ENCODE results near the gene RNF13.
A peak's percentile ranks its signal among the peaks of the same experiment; 100 is the strongest.
"Not testable (repeated sequence)": the region's sequence is repeated elsewhere in the genome, so short reads cannot be mapped to it uniquely, and the experiment has no call there.

RNF13 gene

DNA sequence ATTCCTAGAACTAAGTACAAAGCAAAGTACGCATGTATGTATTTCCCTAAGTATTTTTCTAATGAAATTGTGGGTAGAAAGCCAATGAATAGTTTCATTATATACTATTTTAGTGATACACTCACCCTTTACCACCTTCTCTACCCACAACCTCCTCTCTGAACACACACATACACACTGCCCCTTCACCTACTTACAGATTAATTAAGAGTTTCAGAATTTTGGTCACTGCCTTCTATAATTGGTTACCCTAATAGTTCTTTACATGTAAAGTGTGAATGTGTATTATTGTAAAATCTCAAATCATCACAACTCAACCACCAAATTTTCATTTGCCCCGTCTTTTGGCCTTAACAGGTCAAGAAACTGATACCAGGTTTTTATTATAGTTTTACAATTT is 150.5 kb downstream of the RNF13 start:
- no peak for DNase-seq

DNA sequence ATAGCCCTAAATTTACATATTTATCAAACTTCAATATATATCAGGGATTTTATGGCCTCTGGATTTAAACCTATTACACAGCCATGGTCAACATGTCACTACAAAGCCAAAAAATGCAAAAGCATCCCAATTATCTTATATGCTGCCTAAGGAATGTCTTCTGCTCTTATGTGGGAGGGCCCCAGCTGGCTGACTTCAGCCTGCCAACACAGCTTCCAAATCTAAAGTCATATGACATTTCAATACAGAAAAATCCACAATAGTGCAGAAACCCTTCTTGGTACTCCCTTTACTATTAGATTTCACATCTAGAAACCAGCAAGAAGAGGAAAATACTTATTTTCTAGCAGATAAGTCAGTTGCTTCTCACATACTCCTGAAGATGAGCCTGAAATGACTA is 151.3 kb downstream of the RNF13 start:
- no peak for DNase-seq

DNA sequence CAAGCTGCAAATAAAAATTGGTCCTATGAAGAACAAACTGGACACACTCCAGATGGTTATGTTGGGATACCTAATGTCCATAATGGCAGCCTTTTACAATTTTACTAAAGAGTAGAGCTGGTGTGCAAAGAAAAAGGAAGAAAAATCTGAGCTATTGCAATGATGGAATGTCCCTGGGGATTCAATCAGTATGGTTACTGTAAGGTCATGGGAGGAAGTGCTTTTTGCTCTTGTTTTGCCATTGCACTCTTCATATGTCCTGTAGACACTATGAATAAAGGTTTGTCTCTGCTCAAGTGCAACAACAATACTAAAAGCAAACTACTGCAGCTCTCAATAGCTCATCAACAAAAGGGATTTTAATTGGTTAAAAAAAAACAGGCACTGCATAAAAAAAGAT is 152.3 kb downstream of the RNF13 start:
- no peak for DNase-seq

DNA sequence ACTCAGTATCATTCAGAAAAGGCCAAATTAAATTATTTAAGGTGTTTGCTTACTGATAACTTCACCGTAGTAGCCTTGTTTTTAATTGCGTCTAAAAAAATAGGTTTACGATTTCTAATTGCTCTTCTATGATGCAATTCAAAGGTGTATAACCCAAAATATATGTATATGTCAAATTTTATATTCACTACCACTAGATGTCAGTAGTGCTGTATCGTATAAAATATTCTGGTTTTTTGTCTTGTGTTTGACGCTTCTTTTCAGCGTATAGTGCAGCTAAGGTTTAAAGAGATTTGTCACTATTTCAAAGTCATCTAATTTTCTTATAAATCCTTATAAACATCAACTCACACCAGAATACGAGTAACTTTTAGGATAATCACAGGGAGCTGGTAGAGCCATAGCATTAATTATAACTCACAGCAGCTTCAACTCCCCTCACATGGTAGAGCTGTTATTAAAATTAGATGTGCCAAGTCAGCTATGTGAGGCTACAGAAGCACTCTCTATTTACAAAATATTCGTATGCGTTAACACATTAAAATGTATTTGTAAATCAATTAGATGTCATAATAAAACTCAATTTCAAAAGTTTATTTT is 154.2 kb downstream of the RNF13 start:
- peak; percentile 57 for DNase-seq

DNA sequence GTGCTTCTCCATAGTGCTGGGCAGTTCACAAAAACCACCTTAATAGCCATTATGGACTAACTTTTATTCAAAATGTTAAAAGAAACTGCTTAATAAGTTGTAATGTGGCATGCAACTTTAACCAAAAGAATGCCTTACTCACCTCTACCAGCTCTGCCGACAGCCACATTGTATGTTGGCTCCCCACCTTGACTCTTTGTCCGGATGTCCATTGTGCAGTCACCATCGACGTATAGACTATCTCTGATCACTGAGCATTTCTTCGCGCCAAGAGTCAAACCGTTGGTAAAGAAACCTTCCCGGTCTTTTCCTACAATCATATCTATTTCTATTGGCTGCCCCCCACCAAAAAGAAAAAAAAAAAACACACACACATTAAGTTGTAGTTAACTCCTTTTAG is 155.2 kb downstream of the RNF13 start:
- peak; percentile 78 for DNase-seq

DNA sequence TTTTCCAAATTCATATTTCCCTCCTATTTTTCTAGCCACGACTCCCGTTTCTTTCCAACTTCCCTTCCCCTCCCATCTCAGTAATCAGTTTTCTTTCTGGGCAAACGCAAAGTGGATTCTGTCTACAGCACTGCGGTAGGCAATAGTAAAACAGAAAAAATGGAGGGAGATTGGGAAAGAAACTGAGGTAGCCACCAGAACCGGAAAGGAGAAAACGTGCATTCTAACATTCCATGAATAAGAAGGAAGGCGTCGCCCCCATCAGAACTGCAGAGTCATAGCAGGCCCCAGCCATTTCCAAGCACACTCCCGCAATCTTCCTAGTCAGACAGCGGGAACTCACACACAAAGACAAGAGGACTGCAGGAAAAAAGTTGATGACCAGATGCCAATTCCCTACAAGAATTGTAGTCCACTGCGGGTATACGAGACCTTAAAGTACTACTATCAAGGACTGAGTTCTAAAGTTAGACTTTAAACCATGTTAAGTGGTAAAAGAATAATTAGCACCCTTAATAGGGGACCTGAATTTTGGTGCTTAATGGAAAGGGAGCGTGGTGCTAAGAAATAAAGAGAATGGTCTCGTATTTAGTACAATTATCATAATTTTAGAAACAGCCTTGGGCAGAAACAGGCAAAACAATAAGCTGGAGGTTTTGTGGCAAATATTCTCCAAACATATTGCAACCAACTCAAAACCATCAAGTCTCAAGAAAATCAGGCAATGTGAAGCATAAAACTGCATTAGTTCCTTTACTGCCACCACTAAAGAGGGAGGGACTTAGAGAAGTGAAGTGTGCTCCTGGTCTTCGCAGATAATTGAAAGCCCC is 156.3 kb downstream of the RNF13 start:
- DNase-seq: peak; percentile 88

DNA sequence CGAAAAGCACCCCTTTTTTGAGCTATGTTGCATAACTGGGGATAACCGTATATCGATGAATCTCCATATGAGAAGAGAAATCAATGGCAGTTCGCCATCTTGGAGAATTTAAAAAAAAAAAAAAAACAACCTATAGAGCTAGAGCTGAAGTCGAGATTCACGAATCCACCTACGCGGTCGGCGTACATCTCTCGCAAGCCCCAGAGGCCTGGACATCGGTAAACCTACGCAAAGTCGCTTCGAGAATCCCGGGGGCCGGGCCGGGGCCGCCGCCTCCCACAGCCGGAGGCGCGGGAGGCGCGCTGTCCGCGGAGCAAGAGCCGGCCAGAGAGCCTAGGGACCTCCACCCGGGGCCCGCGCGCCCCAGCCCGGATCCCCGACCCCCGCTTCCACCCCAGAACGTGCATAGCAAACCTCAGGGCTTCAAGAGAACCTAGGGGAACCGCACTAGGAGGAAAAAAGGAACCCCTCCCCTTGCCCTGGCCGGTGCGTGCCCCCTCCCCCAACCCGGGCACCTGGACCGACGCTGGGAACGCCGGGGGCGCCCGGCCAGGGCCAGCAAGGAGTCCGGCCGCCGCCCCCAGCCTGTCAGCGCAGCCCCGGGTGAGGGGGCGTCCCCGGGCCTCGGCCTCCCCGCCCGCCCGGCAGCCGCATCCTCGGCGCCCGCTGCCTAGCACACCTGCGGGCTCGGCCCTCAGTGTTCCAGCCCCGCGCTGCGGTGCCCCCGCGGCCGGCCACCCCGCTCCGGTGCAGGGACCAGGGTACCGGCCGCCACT is 157.1 kb downstream of the RNF13 start:
- DNase-seq: peak; percentile 94

DNA sequence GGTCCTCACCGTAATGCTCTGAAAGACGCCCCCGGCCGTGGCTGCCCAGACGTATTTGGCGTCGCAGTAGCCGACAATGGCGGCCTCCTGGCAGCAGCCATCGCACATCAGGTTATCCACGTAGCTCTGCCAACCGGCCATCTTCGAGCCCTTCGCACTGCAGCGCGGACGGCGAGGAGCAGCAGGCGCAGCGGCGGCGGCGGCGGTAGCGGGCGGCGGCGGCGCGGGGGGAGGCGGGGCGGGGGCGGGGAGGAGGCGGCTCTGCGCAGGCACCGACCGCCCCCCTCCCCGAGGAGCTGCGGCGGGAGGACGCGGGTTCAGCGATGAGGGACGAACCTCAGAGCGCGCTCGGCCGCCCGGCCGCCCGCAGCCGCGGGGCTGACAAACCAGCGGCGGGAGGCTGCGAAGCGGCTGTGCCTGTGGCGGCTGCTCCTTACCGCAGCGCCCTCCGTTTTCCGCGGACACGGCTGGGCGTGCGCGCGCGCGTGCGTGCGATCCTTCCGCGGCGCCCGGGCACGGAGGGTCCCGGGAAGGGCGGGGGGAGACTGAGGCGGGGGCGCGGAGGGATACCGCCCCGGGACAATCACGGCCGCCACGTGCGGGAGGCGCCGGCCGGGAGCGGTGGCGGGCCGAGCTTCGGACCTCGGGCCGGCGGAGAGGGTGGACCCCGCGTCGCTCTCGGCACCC is 157.8 kb downstream of the RNF13 start, which contains the start of gene PFN2:
Gene PFN2, minus strand, starts transcription at position 180 of the 687 bp plus-strand sequence. Its CDS starts 39 bp downstream, at position 141.
- peak; percentile 94 for DNase-seq

DNA sequence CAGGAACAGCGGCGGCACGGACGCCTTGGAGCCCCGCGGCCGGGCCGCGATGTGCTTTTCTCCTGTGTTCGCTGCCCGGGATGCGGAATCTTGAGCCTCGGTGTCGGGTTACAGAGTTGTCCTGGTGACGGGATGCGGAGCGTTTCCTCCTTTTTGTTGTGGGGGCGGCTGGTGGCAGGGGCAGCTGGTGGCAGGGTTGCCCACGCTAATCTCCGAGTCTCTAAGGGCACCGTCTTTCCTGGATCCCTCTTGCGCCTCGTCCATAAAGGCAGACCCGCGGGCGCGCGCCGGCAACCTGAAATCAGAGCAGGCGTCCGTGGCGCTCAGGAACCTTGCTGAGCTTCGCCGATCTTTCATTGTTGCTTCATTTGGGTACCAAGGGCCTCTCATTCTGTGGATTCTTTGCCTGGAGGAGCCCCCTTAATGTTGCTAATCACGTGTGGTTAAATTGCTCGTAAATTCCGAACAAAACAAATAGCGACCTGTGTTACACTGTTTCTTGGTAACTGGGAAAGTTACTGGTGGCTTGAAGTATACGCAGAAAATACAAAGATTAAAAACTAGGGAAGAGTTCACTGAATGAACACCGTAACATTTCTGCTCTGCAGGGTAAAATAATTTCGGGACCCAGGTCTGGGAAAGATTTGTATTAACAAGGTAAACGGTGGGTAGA is 158.5 kb downstream of the RNF13 start:
- peak; percentile 96 for DNase-seq

DNA sequence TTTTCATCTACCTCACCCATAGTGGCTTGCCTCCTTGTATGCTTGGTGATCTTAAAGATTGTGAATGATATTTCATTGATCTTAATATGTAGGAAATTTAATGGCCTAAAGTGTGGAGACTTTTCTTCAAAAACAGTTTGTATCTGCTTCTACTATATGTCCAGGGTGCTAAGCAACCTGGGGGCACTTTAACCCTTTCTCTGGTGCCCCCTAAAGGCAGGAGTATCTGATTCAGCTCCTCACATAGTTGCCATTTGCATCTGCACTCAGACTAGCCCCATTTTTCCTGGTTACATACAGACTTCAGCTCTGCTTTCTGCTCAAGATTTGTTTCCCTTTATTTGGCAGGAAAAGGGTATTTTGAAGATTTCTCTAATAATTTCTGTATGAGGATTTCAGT is 162.9 kb downstream of the RNF13 start:
- DNase-seq: no peak

DNA sequence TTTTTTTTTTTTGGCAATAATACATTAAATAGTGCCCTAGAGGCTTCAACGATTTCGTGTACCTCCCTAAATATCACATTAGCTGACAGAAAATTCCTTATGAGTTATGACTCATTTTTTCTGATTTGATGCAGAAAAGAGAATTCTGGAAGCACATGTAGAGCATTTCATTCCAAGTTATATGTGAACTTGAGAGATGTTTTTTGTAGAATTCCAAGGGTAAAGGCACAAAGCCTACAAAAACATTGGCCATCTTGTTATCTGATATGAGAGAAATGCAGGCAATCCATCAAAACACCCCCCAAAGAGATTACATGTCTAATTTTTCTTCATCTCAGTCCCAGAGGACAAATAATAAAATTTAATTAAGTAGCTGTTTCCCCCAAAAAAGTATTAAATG is 164.4 kb downstream of the RNF13 start:
- DNase-seq: no peak

DNA sequence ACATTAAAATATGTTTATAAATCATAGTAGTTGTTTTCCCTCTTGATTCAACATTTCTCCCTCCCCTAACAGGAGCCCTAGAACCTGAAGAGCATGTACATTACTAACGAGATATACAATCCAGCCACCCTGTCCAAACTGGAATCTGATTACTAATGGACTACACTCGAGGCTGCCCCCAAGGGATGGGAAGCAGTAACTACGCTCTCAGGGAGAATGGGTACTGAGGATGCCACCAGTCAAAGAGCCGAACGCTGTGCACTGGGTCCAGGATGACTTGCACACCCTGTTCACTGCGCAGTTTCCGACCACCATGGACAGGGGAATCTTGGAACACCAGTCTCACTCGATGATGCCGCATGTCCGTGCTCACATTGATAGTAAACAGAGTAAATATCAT is 169.0 kb downstream of the RNF13 start:
- not testable (repeated sequence) for DNase-seq

DNA sequence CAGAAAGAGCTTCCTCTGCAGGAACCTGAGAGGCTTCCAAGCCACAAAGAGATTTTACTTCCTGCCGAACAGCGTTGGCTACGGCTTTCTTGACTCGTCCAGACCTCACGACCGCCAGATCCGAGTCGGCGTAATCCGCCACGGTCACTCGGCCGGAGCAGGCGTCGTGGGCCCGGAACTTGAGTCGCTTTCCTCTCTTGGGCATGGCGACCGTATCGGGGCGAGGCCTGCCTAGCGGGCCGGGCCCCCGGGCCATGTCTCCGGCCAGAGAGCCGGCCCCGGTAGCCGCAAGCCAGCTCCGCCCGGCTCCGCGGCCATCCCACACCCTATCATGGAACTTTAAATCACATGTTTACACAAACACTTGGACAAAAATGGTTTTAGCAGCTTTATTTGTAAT is 170.0 kb downstream of the RNF13 start:
- not testable (repeated sequence) for DNase-seq

DNA sequence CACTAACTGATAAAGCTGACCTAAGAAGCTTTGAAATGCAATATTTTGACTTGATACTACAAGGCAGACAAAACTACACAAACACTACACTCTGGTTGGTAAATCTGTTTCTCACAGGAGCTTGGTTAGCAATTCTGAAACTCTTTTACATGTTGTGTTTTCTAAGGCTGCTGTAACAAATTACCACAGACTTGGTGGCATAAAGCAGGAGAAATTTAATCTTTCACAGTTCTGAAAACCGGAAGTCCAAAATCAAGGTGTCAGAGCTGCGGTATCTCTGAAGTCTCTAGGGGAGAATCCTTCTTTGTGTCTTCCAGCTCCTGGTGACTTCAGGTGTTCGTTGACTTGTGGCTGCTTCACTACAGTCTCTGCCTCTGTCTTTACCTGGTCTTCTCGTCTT is 170.6 kb downstream of the RNF13 start:
- DNase-seq: no peak

DNA sequence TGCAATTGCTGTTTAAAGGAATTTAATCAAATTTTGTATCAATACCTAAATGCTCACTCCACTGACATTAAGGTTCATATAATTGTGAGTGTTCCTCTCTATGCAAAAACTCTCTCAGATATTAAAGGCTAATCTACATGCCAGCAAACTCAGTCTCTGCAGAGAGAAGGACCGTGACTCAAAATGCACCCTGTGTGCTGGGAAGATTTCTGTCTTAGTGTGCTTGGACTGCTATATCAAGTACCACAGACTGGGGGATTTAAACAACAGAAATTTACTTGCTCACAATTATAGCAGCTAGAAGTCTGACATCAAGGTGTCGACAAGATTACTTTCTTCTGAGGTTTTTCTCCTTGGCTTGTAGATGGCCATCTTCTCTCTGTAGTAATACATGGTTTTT is 176.3 kb downstream of the RNF13 start:
- no peak for DNase-seq

DNA sequence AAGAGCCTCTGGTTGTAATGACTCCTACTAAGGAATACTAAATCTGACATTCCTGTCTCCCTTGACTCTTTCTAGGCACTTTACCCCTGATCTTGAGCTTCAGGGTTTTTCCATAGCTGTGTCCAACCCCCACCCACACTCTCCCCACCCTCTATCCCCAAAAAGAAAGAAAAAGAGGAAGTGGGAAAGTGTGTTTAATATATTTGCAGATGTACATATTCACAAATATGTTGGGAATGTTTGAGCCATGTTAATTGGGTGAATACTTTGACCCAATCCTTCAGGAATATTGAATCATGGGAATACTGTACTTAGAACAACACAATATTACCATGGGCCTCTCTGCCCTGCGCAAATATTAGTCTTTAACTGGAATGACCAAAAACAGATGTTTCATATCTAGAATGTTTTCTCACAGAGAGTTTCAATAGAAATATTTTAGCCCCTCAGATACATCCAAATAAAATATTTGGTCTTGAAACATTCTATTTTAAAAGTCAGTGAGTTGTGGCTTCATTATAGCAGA is 177.5 kb downstream of the RNF13 start:
- DNase-seq: no peak

DNA sequence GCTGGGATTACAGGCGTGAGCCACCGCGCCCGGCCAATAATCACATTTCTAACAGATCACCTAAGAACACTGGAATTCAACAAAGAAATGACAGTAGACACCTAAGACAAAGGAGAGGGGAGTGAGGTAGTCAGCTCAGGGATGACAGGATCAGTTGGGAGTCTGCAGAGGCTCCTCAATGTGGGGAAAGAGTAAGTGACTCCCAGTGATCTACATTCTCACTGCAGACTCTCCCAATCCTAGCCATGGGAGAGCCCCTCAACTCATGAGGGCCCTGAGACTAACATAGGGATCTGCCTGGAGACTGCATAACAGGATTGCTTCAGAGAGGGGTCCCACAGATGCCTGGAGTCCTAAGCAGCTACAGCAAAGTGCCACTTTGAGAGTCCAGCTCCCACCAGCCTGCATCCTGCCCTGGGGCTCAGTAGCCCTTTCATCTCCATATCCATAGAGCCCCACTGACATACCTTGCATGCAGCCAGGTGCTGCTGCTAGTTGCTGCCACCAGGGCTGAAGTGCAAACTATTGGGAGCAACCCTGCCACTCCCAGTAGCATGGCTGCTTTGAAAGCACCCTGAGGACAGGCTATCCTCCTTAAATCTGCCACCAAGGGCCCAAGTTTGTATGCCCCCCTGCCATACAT is 179.5 kb downstream of the RNF13 start:
- DNase-seq: no peak

DNA sequence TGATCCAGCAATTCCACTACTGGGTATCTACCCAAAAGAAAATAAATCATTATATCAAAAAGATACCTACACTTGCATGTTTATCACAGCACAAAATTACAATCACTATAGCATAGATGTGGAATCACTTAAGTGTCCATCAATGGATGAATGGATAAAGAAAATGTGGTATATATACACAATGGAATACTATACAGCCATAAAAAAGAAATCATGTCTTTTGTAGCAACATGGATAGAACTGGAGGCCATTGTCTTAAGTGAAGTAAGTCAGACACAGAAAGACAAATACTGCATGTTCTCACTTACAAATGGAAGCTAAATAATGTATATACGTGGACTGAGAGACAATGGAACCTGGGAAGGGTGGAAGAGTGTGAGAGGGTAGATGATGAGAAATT is 185.9 kb downstream of the RNF13 start:
- DNase-seq: no peak

DNA sequence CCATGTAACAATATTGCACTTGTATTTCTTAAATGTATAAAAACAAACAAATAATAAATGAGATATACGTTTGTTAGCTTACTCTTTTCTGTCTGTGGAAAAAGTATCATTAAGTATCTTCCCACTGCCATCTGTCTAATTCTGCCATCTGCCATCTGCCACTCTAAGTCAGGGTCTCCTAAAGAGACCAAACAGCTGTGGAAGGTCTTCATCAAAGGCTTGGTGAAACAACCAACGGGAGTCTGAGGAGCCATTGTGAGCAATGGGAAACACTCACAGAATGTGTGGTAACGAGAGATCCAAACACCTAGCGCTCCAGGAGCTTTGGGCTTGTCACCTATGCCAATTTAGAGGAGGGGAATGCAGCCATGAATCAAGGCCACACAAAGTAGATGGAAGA is 186.4 kb downstream of the RNF13 start:
- DNase-seq: no peak

DNA sequence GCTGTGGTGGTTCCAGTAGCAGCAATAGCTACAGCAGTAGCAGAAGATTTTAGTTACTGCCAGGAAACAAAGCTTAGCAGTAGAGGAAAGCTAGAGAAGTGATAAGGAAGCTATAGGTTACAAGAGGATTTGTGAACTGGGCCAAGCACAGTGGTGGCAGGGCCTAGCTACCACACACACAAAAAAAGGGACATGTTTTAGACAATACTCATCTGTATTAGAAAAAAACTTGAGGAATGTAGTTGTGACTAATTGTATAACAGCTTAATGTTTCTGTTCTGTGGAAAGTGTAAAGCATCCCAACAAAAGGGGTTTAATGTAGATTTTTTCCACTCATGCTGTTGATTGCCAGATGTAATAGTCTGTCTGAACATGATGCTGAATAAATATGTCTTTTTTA is 187.6 kb downstream of the RNF13 start:
- no peak for DNase-seq

DNA sequence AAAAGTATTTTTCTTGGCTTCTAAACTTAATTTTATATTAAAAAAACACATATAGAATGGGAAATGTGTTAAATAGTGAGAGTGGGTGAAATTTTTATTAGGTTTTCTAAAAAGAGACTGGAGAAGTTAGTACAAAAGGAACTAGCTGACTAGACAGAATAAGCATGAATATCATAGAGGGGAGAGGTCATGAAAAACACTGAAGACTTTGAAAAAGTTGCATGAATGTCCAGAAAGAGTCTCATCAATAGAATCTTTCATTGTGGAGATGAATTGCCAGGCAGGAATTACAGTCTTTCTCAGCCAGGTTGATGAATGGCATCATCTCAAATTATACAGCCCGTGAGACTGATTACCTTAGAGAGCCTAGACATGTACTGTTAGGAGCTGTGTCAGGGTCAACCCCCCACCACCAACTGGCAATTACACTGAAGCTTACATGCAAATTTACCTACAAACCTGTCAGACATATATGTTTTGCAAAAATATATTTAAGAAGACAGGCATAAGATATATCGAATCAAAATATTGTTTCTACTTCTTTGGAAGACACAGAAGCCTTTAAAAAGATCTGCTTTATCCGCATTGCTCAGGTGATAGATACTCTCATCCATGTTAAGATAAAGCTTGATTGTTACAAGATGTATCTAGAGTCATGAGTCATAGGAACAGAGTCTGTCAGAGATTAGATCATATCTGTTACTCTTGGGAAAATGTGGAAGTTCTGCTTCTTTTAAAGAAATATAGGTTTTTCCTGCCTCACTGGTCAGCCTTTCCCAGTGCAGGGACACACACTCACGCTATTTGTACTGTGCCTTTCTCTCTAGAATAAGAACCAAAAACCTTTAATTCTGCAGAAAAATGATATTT is 192.5 kb downstream of the RNF13 start:
- no peak for DNase-seq
